GM12891 (cell line): ENCODE data around the gene ARHGAP6.

Source experiments
- PAX5 ChIP-seq: IDR thresholded peaks from 2 replicates; pipeline ENCODE4 v1.6.1; 2011; ENCODE audit warnings: low read length, moderate library complexity, mild to moderate bottlenecking; ENCODE audit not compliant: insufficient read depth, severe bottlenecking
- POLR2A ChIP-seq: IDR thresholded peaks from 2 replicates; pipeline ENCODE4 v1.6.1; 2011; ENCODE audit warnings: low read depth, low read length, control low read depth
- POLR2AphosphoS5 ChIP-seq: IDR thresholded peaks from 2 replicates; pipeline ENCODE4 v1.6.1; 2011; ENCODE audit warnings: low read depth, low read length, control low read depth
- POU2F2 ChIP-seq: IDR thresholded peaks from 2 replicates; pipeline ENCODE4 v1.6.1; 2011; ENCODE audit warnings: low read depth, mild to moderate bottlenecking, control low read depth, low read length, moderate library complexity
- SPI1 ChIP-seq: IDR thresholded peaks from 2 replicates; pipeline ENCODE4 v1.6.1; 2011; ENCODE audit warnings: low read depth, low read length, control low read depth
- TAF1 ChIP-seq: IDR thresholded peaks from 2 replicates; pipeline ENCODE4 v1.6.1; 2011; ENCODE audit warnings: low read depth, low read length, control low read depth

GRCh38 chrX:11352296-11352741 lies 313.4 kb downstream of the ARHGAP6 start:
- no peak for TF ChIP-seq TAF1
- no peak for TF ChIP-seq POLR2AphosphoS5
- no peak for TF ChIP-seq POLR2A
- TF ChIP-seq SPI1 = no peak
- TF ChIP-seq POU2F2 = no peak
- no peak for TF ChIP-seq PAX5
